ENCODE data around the gene CPB1.
"Not testable (repeated sequence)": the region's sequence is repeated elsewhere in the genome, so short reads cannot be mapped to it uniquely, and the experiment has no call there.

The CPB1 gene

GRCh38 chr3:148827585-148827984 is at the start of gene CPB1:
TSS of gene CPB1 (plus strand) at chr3:148827811. CDS start at chr3:148827824, 13 bp downstream.
- DNase-seq (ENCODE audit: low read depth): no peak
- TF ChIP-seq CTCF (conservative IDR thresholded peaks at IDR 0.05; ENCODE audit: low read depth, low read length): no peak
- no peak within 1 kb of the TSS for H3K4me3 ChIP-seq (ENCODE audit: low read length)

GRCh38 chr3:148778926-148779325 is 48.7 kb upstream of the CPB1 start:
- H3K4me3 ChIP-seq (ENCODE audit: low read length): no peak overlapping the region
- no peak for TF ChIP-seq CTCF (conservative IDR thresholded peaks at IDR 0.05; ENCODE audit: low read depth, low read length)
- DNase-seq (ENCODE audit: low read depth): no peak

- DNase-seq (ENCODE audit: low read depth); H3K4me3 ChIP-seq (ENCODE audit: low read length): not testable (repeated sequence)
These were observed 42.6 kb upstream of the CPB1 start for GRCh38 chr3:148785026-148785425.

GRCh38 chr3:148786159-148786558 is 41.5 kb upstream of the CPB1 start:
- not testable (repeated sequence) for DNase-seq (ENCODE audit: low read depth); H3K4me3 ChIP-seq (ENCODE audit: low read length)

GRCh38 chr3:148789146-148789545 is 38.5 kb upstream of the CPB1 start:
- peak; percentile 97 for DNase-seq (ENCODE audit: low read depth)
- no peak for TF ChIP-seq CTCF (conservative IDR thresholded peaks at IDR 0.05; ENCODE audit: low read depth, low read length)
- H3K4me3 ChIP-seq (ENCODE audit: low read length): no peak overlapping the region

GRCh38 chr3:148789906-148790305 is 37.7 kb upstream of the CPB1 start:
- TF ChIP-seq CTCF (conservative IDR thresholded peaks at IDR 0.05; ENCODE audit: low read depth, low read length): no peak
- DNase-seq (ENCODE audit: low read depth): no peak

GRCh38 chr3:148790370-148790769 is 37.2 kb upstream of the CPB1 start:
- DNase-seq (ENCODE audit: low read depth): no peak
- TF ChIP-seq CTCF (conservative IDR thresholded peaks at IDR 0.05; ENCODE audit: low read depth, low read length): no peak
- H3K4me3 ChIP-seq (ENCODE audit: low read length): no peak overlapping the region

More at GRCh38 chr3:148789906-148790305, 37.7 kb upstream of the CPB1 start:
- H3K4me3 ChIP-seq (ENCODE audit: low read length): no peak overlapping the region

GRCh38 chr3:148790851-148791735 is 36.5 kb upstream of the CPB1 start:
- DNase-seq (ENCODE audit: low read depth): peak; percentile 82
- TF ChIP-seq CTCF (conservative IDR thresholded peaks at IDR 0.05; ENCODE audit: low read depth, low read length): no peak
- H3K4me3 ChIP-seq (ENCODE audit: low read length): no peak overlapping the region
